Measurements from ENCODE around the gene LSM14A. TPM values are rescaled to one million over a fixed set of nuclear protein-coding genes. Genes with fewer than 3 reads are reported as not detected.
A peak's percentile ranks its signal among the peaks of the same experiment; 100 is the strongest.
"Not testable (repeated sequence)": the region's sequence is repeated elsewhere in the genome, so short reads cannot be mapped to it uniquely, and the experiment has no call there.

LSM14A gene
- total RNA-seq, 4 donors from 2014 or later, result 90.8 to 163 (median 111) TPM

GRCh38 chr19:34171539-34171876, 796 bp upstream of the LSM14A start:
- intact Hi-C loops (cut with DNase I; ENCODE audit: low total_unique reads), result no loop called here
- peak overlapping the region; percentile 57 for H3K4me3 ChIP-seq (ENCODE audit: low read depth, poor library complexity, severe bottlenecking)
- no peak for DNase-seq (ENCODE audit: low spot score in 2 of 2)
- WGBS, 2 donors, result 9 to 10% methylated on average over 9 of the region's 9 CpGs
- TF ChIP-seq CTCF (IDR thresholded peaks at IDR 0.05), result no peak
- TF ChIP-seq POLR2A (IDR thresholded peaks at IDR 0.05), result no peak

- no peak for TF ChIP-seq CTCF (IDR thresholded peaks at IDR 0.05)
- no peak for TF ChIP-seq POLR2A (IDR thresholded peaks at IDR 0.05)
- 0% methylated on average over 39 to 58 of the region's 58 CpGs for WGBS, 2 donors
- intact Hi-C loops (cut with DNase I; ENCODE audit: low total_unique reads), result no loop called here
- no peak for DNase-seq (ENCODE audit: low spot score in 2 of 2)
- peak overlapping the region; percentile 83 for H3K4me3 ChIP-seq (ENCODE audit: low read depth, poor library complexity, severe bottlenecking)
These were observed 423 bp downstream of the LSM14A start for GRCh38 chr19:34172661-34173192.

- DNase-seq (ENCODE audit: low spot score in 2 of 2), result peak; percentile 47 to 87
- intact Hi-C loops (cut with DNase I; ENCODE audit: low total_unique reads), result no loop called here
- 2 to 4% methylated on average over 23 of the region's 23 CpGs for WGBS, 2 donors
- H3K4me3 ChIP-seq (ENCODE audit: low read depth, poor library complexity, severe bottlenecking), result peak overlapping the region; percentile 83
- TF ChIP-seq CTCF (IDR thresholded peaks at IDR 0.05) (no peak), POLR2A (IDR thresholded peaks at IDR 0.05) (no peak)
These were observed 1.1 kb downstream of the LSM14A start for GRCh38 chr19:34173193-34173956.

GRCh38 chr19:34175173-34175572, 2.9 kb downstream of the LSM14A start:
- H3K4me3 ChIP-seq (ENCODE audit: low read depth, poor library complexity, severe bottlenecking); intact Hi-C loops (cut with DNase I; ENCODE audit: low total_unique reads): not testable (repeated sequence)
- WGBS, 2 donors, result 78 to 85% methylated on average over 8 of the region's 8 CpGs
- peak in 1 of 2 donors; percentile 70 for DNase-seq (ENCODE audit: low spot score in 2 of 2)

GRCh38 chr19:34176581-34176980, 4.3 kb downstream of the LSM14A start:
- no peak for TF ChIP-seq POLR2A (IDR thresholded peaks at IDR 0.05)
- no peak for TF ChIP-seq CTCF (IDR thresholded peaks at IDR 0.05)
- no peak overlapping the region for H3K4me3 ChIP-seq (ENCODE audit: low read depth, poor library complexity, severe bottlenecking)
- DNase-seq (ENCODE audit: low spot score in 2 of 2), result no peak
- intact Hi-C loops (cut with DNase I; ENCODE audit: low total_unique reads), result no loop called here
- WGBS, 2 donors, result 50 to 59% methylated on average over 3 of the region's 3 CpGs

- TF ChIP-seq CTCF (IDR thresholded peaks at IDR 0.05) (no peak), POLR2A (IDR thresholded peaks at IDR 0.05) (no peak)
- WGBS, 2 donors, result 67 to 71% methylated on average over 2 of the region's 2 CpGs
- intact Hi-C loops (cut with DNase I; ENCODE audit: low total_unique reads), result no loop called here
- no peak overlapping the region for H3K4me3 ChIP-seq (ENCODE audit: low read depth, poor library complexity, severe bottlenecking)
- DNase-seq (ENCODE audit: low spot score in 2 of 2), result no peak
These were observed 5.9 kb downstream of the LSM14A start for GRCh38 chr19:34178274-34178610.

Data from lower leg skin (tissue), 4 donors.